Measurements from ENCODE around the gene BPIFB3. TPM values are rescaled to one million over a fixed set of nuclear protein-coding genes. Genes with fewer than 3 reads are reported as not detected.
"Not testable (repeated sequence)": the region's sequence is repeated elsewhere in the genome, so short reads cannot be mapped to it uniquely, and the experiment has no call there.

The BPIFB3 gene
- total RNA-seq, 2 experiments from 2014 or later: not detected

GRCh38 chr20:33038243-33038642 is 15.5 kb upstream of the BPIFB3 start:
- intact Hi-C loops (cut with micrococcal nuclease): no loop called here
- ChIA-PET POLR2A (no interaction called here), CTCF (no interaction called here)
- TF ChIP-seq CTCF (IDR thresholded peaks at IDR 0.05): no peak
- Mint-ChIP-seq H3K27me3 (no peaks in the 10 kb centered on the region), H3K36me3 (ENCODE audit: low read depth) (no peaks in the 10 kb centered on the region), H3K4me1 (ENCODE audit: low read depth) (no peaks in the 10 kb centered on the region), H3K9me3 (peaks cover 2% of the 10 kb centered on the region), H3K4me3 (no peak overlapping the region), H3K27ac (no peak overlapping the region)
- ATAC-seq (no peak), DNase-seq (no peak)

- no peaks in the 10 kb centered on the region for H3K27me3 Mint-ChIP-seq
- peaks cover 14% of the 10 kb centered on the region for H3K9me3 Mint-ChIP-seq
- POLR2A ChIA-PET: no interaction called here
- DNase-seq (no peak), ATAC-seq (no peak)
- intact Hi-C loops (cut with micrococcal nuclease): no loop called here
- H3K27ac Mint-ChIP-seq: no peak overlapping the region
- no peaks in the 10 kb centered on the region for H3K4me1 Mint-ChIP-seq (ENCODE audit: low read depth)
- CTCF ChIA-PET: no interaction called here
- TF ChIP-seq CTCF (IDR thresholded peaks at IDR 0.05): no peak
- H3K36me3 Mint-ChIP-seq (ENCODE audit: low read depth): no peaks in the 10 kb centered on the region
- no peak overlapping the region for H3K4me3 Mint-ChIP-seq
Measured at GRCh38 chr20:33042430-33042829, 11.3 kb upstream of the BPIFB3 start.

DNA sequence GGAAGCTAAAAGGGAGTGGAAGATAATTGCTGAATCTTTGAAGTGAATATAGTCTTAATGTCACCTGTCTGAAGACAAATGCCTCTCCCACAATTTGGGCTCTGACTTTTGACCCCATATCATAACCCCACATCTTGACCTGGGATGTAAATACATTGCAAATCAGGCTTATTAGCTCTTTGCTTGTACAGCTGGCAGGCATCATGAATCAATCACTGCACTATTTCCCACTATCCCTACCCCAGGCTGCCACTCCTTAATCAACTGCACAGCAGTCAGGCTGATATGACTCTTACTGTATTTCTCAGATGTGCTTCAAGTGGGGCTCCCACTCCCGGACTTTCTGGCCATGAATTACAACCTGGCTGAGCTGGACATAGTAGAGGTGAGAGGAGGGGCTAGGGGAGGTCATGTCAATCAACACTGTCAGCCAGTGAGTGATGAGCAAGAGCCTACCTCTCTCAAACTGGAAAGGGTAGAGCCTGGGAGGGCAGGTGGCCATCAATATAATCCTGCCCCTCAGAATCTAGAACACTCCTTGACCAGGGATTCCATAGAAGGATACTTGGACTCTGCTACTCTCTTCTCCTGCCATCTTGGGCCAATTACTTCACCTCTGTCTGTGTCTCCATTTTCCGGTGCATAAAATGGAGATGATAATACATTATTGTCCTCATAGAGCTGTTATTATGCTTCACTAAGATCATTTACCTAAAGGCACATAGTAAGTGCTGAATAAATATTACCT is 10.5 kb upstream of the BPIFB3 start:
- Mint-ChIP-seq H3K4me3 (no peak overlapping the region), H3K27me3 (no peaks in the 10 kb centered on the region), H3K4me1 (ENCODE audit: low read depth) (no peaks in the 10 kb centered on the region), H3K36me3 (ENCODE audit: low read depth) (no peaks in the 10 kb centered on the region), H3K27ac (no peak overlapping the region), H3K9me3 (peaks cover 14% of the 10 kb centered on the region)
- no peak for TF ChIP-seq CTCF (IDR thresholded peaks at IDR 0.05)
- ChIA-PET POLR2A (no interaction called here), CTCF (interaction anchor here (0.9 kb wide), 1 partner anchor 36 kb away, joined by 3 read pairs; no protein-coding TSS in a partner anchor)
- DNase-seq (no peak), ATAC-seq (no peak)
- intact Hi-C loops (cut with micrococcal nuclease): no loop called here

GRCh38 chr20:33043731-33044181 is 9.9 kb upstream of the BPIFB3 start:
- ChIA-PET POLR2A (no interaction called here), CTCF (interaction anchor here (0.9 kb wide), 1 partner anchor 35 kb away, joined by 3 read pairs; no protein-coding TSS in a partner anchor)
- intact Hi-C loops (cut with micrococcal nuclease): no loop called here
- DNase-seq: no peak
- Mint-ChIP-seq H3K4me1 (ENCODE audit: low read depth) (no peaks in the 10 kb centered on the region), H3K27ac (no peak overlapping the region), H3K27me3 (no peaks in the 10 kb centered on the region), H3K4me3 (no peak overlapping the region), H3K9me3 (peaks cover 14% of the 10 kb centered on the region), H3K36me3 (ENCODE audit: low read depth) (no peaks in the 10 kb centered on the region)
- ATAC-seq: no peak
- no peak for TF ChIP-seq CTCF (IDR thresholded peaks at IDR 0.05)

- ATAC-seq; H3K27ac Mint-ChIP-seq; H3K4me3 Mint-ChIP-seq; CTCF ChIA-PET; POLR2A ChIA-PET; H3K36me3 Mint-ChIP-seq (ENCODE audit: low read depth); intact Hi-C loops (cut with micrococcal nuclease); DNase-seq; H3K27me3 Mint-ChIP-seq; H3K4me1 Mint-ChIP-seq (ENCODE audit: low read depth): not testable (repeated sequence)
- peaks cover 14% of the 10 kb centered on the region for H3K9me3 Mint-ChIP-seq
Measured at GRCh38 chr20:33045129-33045721, 8.5 kb upstream of the BPIFB3 start.
